OCI-LY7 (cell line): ENCODE results near the gene CLIP3. TPM values are rescaled to one million over a fixed set of nuclear protein-coding genes. Genes with fewer than 3 reads are reported as not detected.

Source experiments
- BruUV-seq: library from RNA; stranded (reverse); fragments of 400-500 nt; replicated peaks from 2 replicates; lab custom pipeline; 2021; lab: Mats Ljungman, UMichigan
- CTCF ChIA-PET: fragments of 300-600 bp; sonication (Branson Sonifier 250); formaldehyde crosslinking; loops from one replicate; lab custom pipeline; 2022; ENCODE audit warnings: antibody characterized with exemption; ENCODE audit not compliant: unreplicated experiment; lab: Charles Lee
- POLR2A ChIA-PET: fragments of 300-600 bp; sonication (Branson Sonifier 250); formaldehyde crosslinking; loops from one replicate; lab custom pipeline; 2022; ENCODE audit warnings: antibody characterized with exemption; lab: Charles Lee
- DNase-seq: peaks from one replicate; pipeline ENCODE4 v3.0.0-alpha.2; 2015; ENCODE audit warnings: low spot score
- H2AFZ ChIP-seq: fragments of 200-600 bp; sonication (generic), shearing (Covaris generic); 2 replicates; pipeline ENCODE4 v1.6.1; 2014; ENCODE audit warnings: mild to moderate bottlenecking, antibody characterized with exemption, low read length, moderate library complexity
- H3K27ac ChIP-seq: fragments of 200-600 bp; sonication (generic); 2 replicates; pipeline ENCODE4 v1.5.1; 2014; ENCODE audit warnings: mixed run types, low read depth, mild to moderate bottlenecking, moderate library complexity, low read length, inconsistent platforms; ENCODE audit not compliant: poor library complexity, severe bottlenecking
- H3K36me3 ChIP-seq: fragments of 200-600 bp; sonication (generic); 2 replicates; pipeline ENCODE4 v1.6.1; 2014; ENCODE audit warnings: mild to moderate bottlenecking, antibody characterized with exemption, low read length, moderate library complexity, mixed read lengths; ENCODE audit not compliant: insufficient read depth
- H3K4me1 ChIP-seq: fragments of 200-600 bp; sonication (generic); 2 replicates; pipeline ENCODE4 v1.5.1; 2014; ENCODE audit warnings: mild to moderate bottlenecking, low read length; ENCODE audit not compliant: insufficient read depth, poor library complexity, severe bottlenecking
- H3K4me2 ChIP-seq: fragments of 200-600 bp; sonication (generic); 2 replicates; pipeline ENCODE4 v1.6.1; 2014; ENCODE audit warnings: mild to moderate bottlenecking, low read length
- H3K4me3 ChIP-seq: fragments of 200-600 bp; sonication (generic); 2 replicates; pipeline ENCODE4 v1.5.1; 2014; ENCODE audit warnings: mild to moderate bottlenecking, low read depth, low read length; ENCODE audit not compliant: poor library complexity, severe bottlenecking
- H3K79me2 ChIP-seq: fragments of 200-600 bp; sonication (generic); 2 replicates; pipeline ENCODE4 v1.6.1; 2016; ENCODE audit warnings: low read depth, mild to moderate bottlenecking, low read length, moderate library complexity, mixed read lengths; ENCODE audit not compliant: insufficient read depth
- H3K9me2 ChIP-seq: fragments of 200-600 bp; sonication (generic); 2 replicates; pipeline ENCODE4 v1.6.1; 2016; ENCODE audit warnings: mild to moderate bottlenecking, low read length, mixed read lengths; ENCODE audit not compliant: insufficient read depth
- H3K9me3 ChIP-seq: fragments of 200-600 bp; sonication (generic); 2 replicates; pipeline ENCODE4 v1.6.1; 2014; ENCODE audit warnings: mild to moderate bottlenecking, mixed run types, low read length, mixed read lengths
- H4K20me1 ChIP-seq: fragments of 200-600 bp; sonication (generic); 2 replicates; pipeline ENCODE4 v1.6.1; 2014; ENCODE audit warnings: mild to moderate bottlenecking, antibody characterized with exemption, low read length, moderate library complexity, mixed read lengths; ENCODE audit not compliant: insufficient read depth
- CTCF ChIP-seq: fragments of 200-600 bp; sonication (generic); conservative IDR thresholded peaks from 2 replicates; pipeline ENCODE4 v1.5.1; 2014; ENCODE audit warnings: mild to moderate bottlenecking, antibody characterized with exemption, low read length, moderate library complexity, mixed read lengths
- EZH2phosphoT487 ChIP-seq: fragments of 200-600 bp; sonication (generic); IDR thresholded peaks from 2 replicates; pipeline ENCODE4 v1.6.1; 2018; ENCODE audit warnings: low read depth, borderline replicate concordance, mild to moderate bottlenecking, mixed run types, antibody characterized with exemption, low read length, moderate library complexity, mixed read lengths
- intact Hi-C: fragments of 100-400 bp; cut with micrococcal nuclease; formaldehyde crosslinking; loops from one replicate; pipeline ENCODE4 v1.10.0; 2022; ENCODE audit not compliant: unreplicated experiment
- total RNA-seq, 2 experiments: library from RNA; depleted of rRNA in 1 of 2; stranded (reverse); fragments of >200 nt in 1 of 2; shearing (Covaris generic) in 1 of 2; gene quantifications; 2 replicates each; pipeline ENCODE4 v1.2.3, GENCODE V29; 2014 to 2022

CLIP3 gene
- total RNA-seq, 2 experiments from 2014 or later: 0.66 to 2.4 TPM

- no peak for DNase-seq
- POLR2A ChIA-PET: interaction anchor here (0.6 kb wide), 1 partner anchor 47 kb away, joined by 3 read pairs; no protein-coding TSS in a partner anchor
Observed at GRCh38 chr19:35973487-35973886, 59.2 kb downstream of the CLIP3 start.

GRCh38 chr19:35966771-35967170 is 65.9 kb downstream of the CLIP3 start:
- intact Hi-C loops: no loop called here
- no peaks in the 10 kb centered on the region for H3K4me1 ChIP-seq
- no peaks in the 10 kb centered on the region for H3K9me3 ChIP-seq
- no peaks in the 10 kb centered on the region for H3K36me3 ChIP-seq
- TF ChIP-seq EZH2phosphoT487 (no peak), CTCF (no peak)
- H4K20me1 ChIP-seq: no peaks in the 10 kb centered on the region
- no peak overlapping the region for H3K27ac ChIP-seq
- no peaks in the 10 kb centered on the region for H3K79me2 ChIP-seq
- ChIA-PET CTCF (no interaction called here), POLR2A (no interaction called here)
- BruUV-seq: no TSS peak
- H2AFZ ChIP-seq: no peak overlapping the region
- no peak overlapping the region for H3K4me3 ChIP-seq
- no peak overlapping the region for H3K4me2 ChIP-seq
- H3K9me2 ChIP-seq: no peaks in the 10 kb centered on the region
- DNase-seq: no peak

More at GRCh38 chr19:35973487-35973886, 59.2 kb downstream of the CLIP3 start:
- H3K4me1 ChIP-seq: no peaks in the 10 kb centered on the region
- intact Hi-C loops: no loop called here
- no peaks in the 10 kb centered on the region for H3K79me2 ChIP-seq
- no peak overlapping the region for H3K27ac ChIP-seq
- CTCF ChIA-PET: no interaction called here
- H3K4me2 ChIP-seq: no peak overlapping the region
- H2AFZ ChIP-seq: no peak overlapping the region
- H3K36me3 ChIP-seq: no peaks in the 10 kb centered on the region
- H3K9me2 ChIP-seq: no peaks in the 10 kb centered on the region
- TF ChIP-seq EZH2phosphoT487 (no peak), CTCF (no peak)
- BruUV-seq: no TSS peak
- no peaks in the 10 kb centered on the region for H3K9me3 ChIP-seq
- no peak overlapping the region for H3K4me3 ChIP-seq
- no peaks in the 10 kb centered on the region for H4K20me1 ChIP-seq

Other genes with a start within 250 kb of the CLIP3 start
- gene PRODH2, start 220.0 kb downstream of the CLIP3 start, total RNA-seq (2014; rRNA removed; shearing (Covaris generic)): not detected in 2 replicates
- gene PRODH2, start 220.0 kb downstream of the CLIP3 start, total RNA-seq (2022): not detected in 2 replicates
- not detected in 2 replicates for gene NPHS1, start 180.4 kb downstream of the CLIP3 start, total RNA-seq (2014; rRNA removed; shearing (Covaris generic))
- gene NPHS1, start 180.4 kb downstream of the CLIP3 start, total RNA-seq (2022): not detected in 2 replicates
- 0.95 and 1.4 TPM in 2 replicates for gene KIRREL2, start 176.0 kb downstream of the CLIP3 start, total RNA-seq (2014; rRNA removed; shearing (Covaris generic))
- gene KIRREL2, start 176.0 kb downstream of the CLIP3 start, total RNA-seq (2022): 2.0 and 2.2 TPM in 2 replicates
- gene APLP1, start 164.3 kb downstream of the CLIP3 start, total RNA-seq (2014; rRNA removed; shearing (Covaris generic)): 0.13 TPM in 1 of 2 replicates, not detected in the other
- gene APLP1, start 164.3 kb downstream of the CLIP3 start, total RNA-seq (2022): 0.70 and 1.2 TPM in 2 replicates
- gene NFKBID, start 132.3 kb downstream of the CLIP3 start, total RNA-seq (2014; rRNA removed; shearing (Covaris generic)): 48.6 and 57.4 TPM in 2 replicates
- gene NFKBID, start 132.3 kb downstream of the CLIP3 start, total RNA-seq (2022): 40.5 and 42.6 TPM in 2 replicates
- 8.1 and 15.0 TPM in 2 replicates for gene HCST, start 130.3 kb downstream of the CLIP3 start, total RNA-seq (2014; rRNA removed; shearing (Covaris generic))
- 25.2 and 36.0 TPM in 2 replicates for gene HCST, start 130.3 kb downstream of the CLIP3 start, total RNA-seq (2022)
- gene TYROBP, start 124.6 kb downstream of the CLIP3 start, total RNA-seq (2014; rRNA removed; shearing (Covaris generic)): not detected in 2 replicates
- not detected in 2 replicates for gene TYROBP, start 124.6 kb downstream of the CLIP3 start, total RNA-seq (2022)
- gene LRFN3, start 96.5 kb downstream of the CLIP3 start, total RNA-seq (2014; rRNA removed; shearing (Covaris generic)): 2.8 and 3.1 TPM in 2 replicates
- gene LRFN3, start 96.5 kb downstream of the CLIP3 start, total RNA-seq (2022): 3.4 and 6.0 TPM in 2 replicates
- 52.6 and 60.9 TPM in 2 replicates for gene SDHAF1, start 37.7 kb downstream of the CLIP3 start, total RNA-seq (2014; rRNA removed; shearing (Covaris generic))
- gene SDHAF1, start 37.7 kb downstream of the CLIP3 start, total RNA-seq (2022): 24.2 and 26.1 TPM in 2 replicates
- gene SYNE4, start 24.1 kb downstream of the CLIP3 start, total RNA-seq (2014; rRNA removed; shearing (Covaris generic)): 0.26 and 2.7 TPM in 2 replicates
- 3.1 and 4.5 TPM in 2 replicates for gene SYNE4, start 24.1 kb downstream of the CLIP3 start, total RNA-seq (2022)
- gene ALKBH6, start 18.7 kb downstream of the CLIP3 start, total RNA-seq (2014; rRNA removed; shearing (Covaris generic)): 19.5 and 29.0 TPM in 2 replicates
- gene ALKBH6, start 18.7 kb downstream of the CLIP3 start, total RNA-seq (2022): 28.7 and 38.2 TPM in 2 replicates
- gene THAP8, start 21.4 kb upstream of the CLIP3 start, total RNA-seq (2014; rRNA removed; shearing (Covaris generic)): 4.9 and 7.3 TPM in 2 replicates
- 7.3 and 7.5 TPM in 2 replicates for gene THAP8, start 21.4 kb upstream of the CLIP3 start, total RNA-seq (2022)
- 39.0 and 44.5 TPM in 2 replicates for gene WDR62, start 22.0 kb upstream of the CLIP3 start, total RNA-seq (2014; rRNA removed; shearing (Covaris generic))
- gene WDR62, start 22.0 kb upstream of the CLIP3 start, total RNA-seq (2022): 60.2 and 65.4 TPM in 2 replicates
- not detected in 2 replicates for gene OVOL3, start 78.3 kb upstream of the CLIP3 start, total RNA-seq (2014; rRNA removed; shearing (Covaris generic))
- gene OVOL3, start 78.3 kb upstream of the CLIP3 start, total RNA-seq (2022): not detected in 2 replicates
- gene POLR2I, start 82.0 kb upstream of the CLIP3 start, total RNA-seq (2014; rRNA removed; shearing (Covaris generic)): 149 and 151 TPM in 2 replicates
- gene POLR2I, start 82.0 kb upstream of the CLIP3 start, total RNA-seq (2022): 76.0 and 78.6 TPM in 2 replicates
- gene TBCB, start 82.6 kb upstream of the CLIP3 start, total RNA-seq (2014; rRNA removed; shearing (Covaris generic)): 198 and 200 TPM in 2 replicates
- 133 and 136 TPM in 2 replicates for gene TBCB, start 82.6 kb upstream of the CLIP3 start, total RNA-seq (2022)
- gene CAPNS1, start 107.2 kb upstream of the CLIP3 start, total RNA-seq (2014; rRNA removed; shearing (Covaris generic)): 125 and 166 TPM in 2 replicates
- gene CAPNS1, start 107.2 kb upstream of the CLIP3 start, total RNA-seq (2022): 337 and 339 TPM in 2 replicates
- not detected in 2 replicates for gene COX7A1, start 119.6 kb upstream of the CLIP3 start, total RNA-seq (2014; rRNA removed; shearing (Covaris generic))
- gene COX7A1, start 119.6 kb upstream of the CLIP3 start, total RNA-seq (2022): not detected in 2 replicates
- 2.1 and 2.8 TPM in 2 replicates for gene ZNF565, start 181.8 kb upstream of the CLIP3 start, total RNA-seq (2014; rRNA removed; shearing (Covaris generic))
- 3.2 and 4.0 TPM in 2 replicates for gene ZNF565, start 181.8 kb upstream of the CLIP3 start, total RNA-seq (2022)
- 67.4 and 69.4 TPM in 2 replicates for gene ZNF146, start 182.2 kb upstream of the CLIP3 start, total RNA-seq (2014; rRNA removed; shearing (Covaris generic))
- gene ZNF146, start 182.2 kb upstream of the CLIP3 start, total RNA-seq (2022): 85.1 and 86.3 TPM in 2 replicates